ENCODE data around the gene BST1. TPM values are rescaled to one million over a fixed set of nuclear protein-coding genes. Genes with fewer than 3 reads are reported as not detected.

BST1 gene
- total RNA-seq, 1 donor from 2014 or later, result 0.80 TPM

DNA sequence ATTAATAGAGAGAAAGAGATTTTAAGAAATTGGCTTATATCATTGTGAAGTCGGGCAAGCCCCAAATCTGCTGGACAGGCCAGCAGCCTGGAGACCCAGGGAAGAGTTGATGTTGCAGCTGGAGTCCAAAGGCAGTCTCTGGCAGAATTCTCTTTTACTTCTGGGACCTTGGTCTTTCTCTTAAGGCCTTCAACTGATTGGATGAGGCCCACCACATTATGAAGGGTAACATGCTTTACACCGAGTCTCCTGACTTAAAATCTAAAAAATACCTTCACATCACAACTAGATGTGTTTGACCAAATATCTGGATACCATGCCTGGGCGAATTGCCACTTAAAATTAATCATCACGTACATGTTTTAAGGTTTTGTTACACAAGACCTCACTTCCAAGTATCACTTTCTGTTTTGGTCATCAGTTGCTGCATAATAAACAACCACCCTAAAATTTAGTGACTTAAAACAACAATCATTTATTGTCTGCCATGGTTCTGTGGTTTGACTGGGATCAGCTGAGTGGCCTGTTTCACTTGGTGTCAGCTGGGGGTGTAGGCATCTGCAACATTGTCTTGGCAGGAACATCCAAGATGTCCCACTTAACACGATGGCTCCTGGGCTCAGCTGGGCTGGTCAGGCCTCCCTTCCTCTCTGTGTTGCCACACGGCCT is 78.7 kb downstream of the BST1 start:
- no peak for ATAC-seq

Other genes with a start within 250 kb of the BST1 start
- gene CC2D2A, start 233.2 kb upstream of the BST1 start, total RNA-seq, result 9.6 TPM
- 62.8 TPM for gene FBXL5, start 47.7 kb upstream of the BST1 start, total RNA-seq
- 24.3 TPM for gene FAM200B, start 21.2 kb upstream of the BST1 start, total RNA-seq
- 2.6 TPM for gene CD38, start 75.3 kb downstream of the BST1 start, total RNA-seq
- 402 TPM for gene FGFBP1, start 235.7 kb downstream of the BST1 start, total RNA-seq

Data from esophagus mucosa (tissue), 1 donor.